HG03103 (cell line): ENCODE data around the gene NR2C2AP.

Experiments used
- ATAC-seq: cut with Tn5 transposase; IDR thresholded peaks from one replicate; pipeline ENCODE4 v1.9.1; 2021; ENCODE audit warnings: low read depth; ENCODE audit not compliant: unreplicated experiment

The NR2C2AP gene

GRCh38 chr19:19215792-19216191, 12.6 kb upstream of the NR2C2AP start:
- ATAC-seq, result no peak

DNA sequence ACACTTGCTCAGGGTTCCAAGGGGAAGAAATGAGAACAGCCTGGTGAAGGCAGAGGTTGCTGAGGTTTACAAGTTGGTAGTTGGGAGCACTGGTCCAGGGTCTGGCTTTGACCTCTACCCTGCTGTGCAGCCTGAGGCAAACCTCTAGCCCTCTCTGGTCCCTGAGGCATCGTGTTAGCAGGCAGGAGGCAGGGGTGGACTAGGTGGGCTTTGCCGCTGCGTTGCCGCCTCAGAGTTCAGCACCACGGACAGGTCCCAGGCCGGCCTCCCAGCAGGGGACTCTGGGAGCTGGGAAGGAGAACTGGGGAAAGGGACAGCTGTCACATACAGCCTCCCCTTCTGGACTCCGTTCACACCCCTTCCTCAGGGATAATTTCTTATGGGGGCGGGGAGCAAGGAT, 11.7 kb upstream of the NR2C2AP start:
- ATAC-seq, result no peak

- no peak for ATAC-seq
These were observed 10.9 kb upstream of the NR2C2AP start for GRCh38 chr19:19214159-19214490.

- no peak for ATAC-seq
These were observed 10.4 kb upstream of the NR2C2AP start for GRCh38 chr19:19213426-19214158.

- no peak for ATAC-seq
These were observed 9.7 kb upstream of the NR2C2AP start for GRCh38 chr19:19212916-19213315.

GRCh38 chr19:19211499-19212420, 8.5 kb upstream of the NR2C2AP start, which contains the start of gene NCAN:
TSS of gene NCAN (plus strand) at chr19:19211958. CDS start at chr19:19216954, 4,996 bp downstream.
- ATAC-seq, result no peak

DNA sequence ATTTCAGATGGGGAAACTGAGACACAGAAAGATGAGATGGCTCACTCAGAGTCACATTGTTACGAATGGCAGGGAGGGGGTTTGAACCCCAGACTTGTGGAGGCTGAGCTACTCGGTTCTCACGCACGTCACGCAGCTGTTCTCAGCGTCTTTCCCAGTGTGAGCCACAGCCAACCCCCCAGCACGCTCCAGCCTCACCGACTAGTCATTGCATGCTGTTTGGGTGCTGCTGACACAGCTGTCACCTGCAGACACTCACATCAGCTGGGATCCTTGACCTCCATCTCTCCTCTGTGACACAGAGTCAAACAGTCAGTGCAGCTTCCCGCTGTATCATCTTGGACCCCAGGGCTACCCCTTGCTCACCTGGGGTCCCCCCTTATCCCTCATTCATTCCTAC, 6.2 kb upstream of the NR2C2AP start:
- no peak for ATAC-seq

DNA sequence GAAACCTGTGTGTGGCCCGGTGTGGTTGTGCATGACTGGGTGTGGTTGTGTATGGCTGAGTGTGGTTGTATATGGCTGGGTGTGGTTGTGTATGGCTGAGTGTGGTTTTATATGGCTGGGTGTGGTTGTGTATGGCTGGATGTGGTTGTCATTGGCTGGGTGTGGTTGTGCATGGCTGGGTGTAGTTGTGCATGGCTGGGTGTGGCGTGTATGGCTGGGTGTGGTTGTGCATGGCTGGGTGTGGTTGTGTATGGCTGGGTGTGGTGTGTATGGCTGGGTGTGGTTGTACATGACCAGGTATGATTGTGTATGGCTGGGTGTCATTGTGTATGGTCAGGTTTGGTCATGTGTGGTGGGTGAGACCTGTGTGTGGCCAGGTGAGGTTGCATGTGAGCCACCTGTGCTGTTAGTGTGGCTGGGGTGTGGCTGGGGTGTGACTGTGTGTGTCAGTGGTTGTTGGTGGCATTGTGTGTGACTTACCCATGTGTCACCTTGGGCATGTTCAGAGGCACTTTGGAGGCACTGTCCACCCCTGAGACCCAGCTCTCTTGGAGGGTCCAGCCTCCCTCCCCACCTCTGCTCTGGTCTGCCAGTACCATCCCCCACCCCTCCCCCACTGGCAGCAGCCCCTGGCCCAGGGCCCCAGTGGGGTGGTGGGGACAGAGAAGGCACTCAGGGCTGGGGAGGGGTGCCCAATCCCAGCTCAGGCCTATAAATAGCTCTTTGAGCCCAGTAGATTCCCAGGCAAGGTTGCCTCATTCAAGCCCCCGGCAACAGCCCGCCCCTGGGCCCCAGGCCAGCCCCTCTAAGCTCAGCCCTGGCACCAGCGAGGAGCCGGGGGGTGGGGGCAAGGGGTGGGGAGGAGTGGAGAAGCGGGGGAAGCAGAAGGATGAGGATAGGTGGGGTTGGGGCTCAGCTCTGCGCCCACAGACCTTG, 4.7 kb upstream of the NR2C2AP start:
- ATAC-seq, result no peak

DNA sequence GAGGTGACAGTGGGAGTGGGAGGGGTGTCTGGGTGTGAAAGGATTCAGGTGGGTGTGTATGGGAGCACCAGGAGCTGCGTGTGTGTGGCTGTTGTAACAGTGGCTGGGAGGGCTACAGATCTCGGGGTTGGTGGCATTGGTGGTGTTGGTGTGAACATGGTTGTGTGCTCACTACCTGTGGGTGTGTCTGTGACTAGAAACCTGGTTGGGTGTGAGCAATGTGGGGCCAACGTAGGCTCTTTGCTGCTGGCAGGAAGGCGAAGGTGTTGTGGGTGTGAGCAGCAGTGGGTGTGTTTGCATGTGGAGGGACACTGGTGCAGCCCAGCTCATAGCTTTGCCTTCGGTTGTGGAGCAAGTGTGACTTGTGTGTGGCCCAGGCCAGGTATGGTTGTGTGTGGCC, 3.7 kb upstream of the NR2C2AP start:
- no peak for ATAC-seq

DNA sequence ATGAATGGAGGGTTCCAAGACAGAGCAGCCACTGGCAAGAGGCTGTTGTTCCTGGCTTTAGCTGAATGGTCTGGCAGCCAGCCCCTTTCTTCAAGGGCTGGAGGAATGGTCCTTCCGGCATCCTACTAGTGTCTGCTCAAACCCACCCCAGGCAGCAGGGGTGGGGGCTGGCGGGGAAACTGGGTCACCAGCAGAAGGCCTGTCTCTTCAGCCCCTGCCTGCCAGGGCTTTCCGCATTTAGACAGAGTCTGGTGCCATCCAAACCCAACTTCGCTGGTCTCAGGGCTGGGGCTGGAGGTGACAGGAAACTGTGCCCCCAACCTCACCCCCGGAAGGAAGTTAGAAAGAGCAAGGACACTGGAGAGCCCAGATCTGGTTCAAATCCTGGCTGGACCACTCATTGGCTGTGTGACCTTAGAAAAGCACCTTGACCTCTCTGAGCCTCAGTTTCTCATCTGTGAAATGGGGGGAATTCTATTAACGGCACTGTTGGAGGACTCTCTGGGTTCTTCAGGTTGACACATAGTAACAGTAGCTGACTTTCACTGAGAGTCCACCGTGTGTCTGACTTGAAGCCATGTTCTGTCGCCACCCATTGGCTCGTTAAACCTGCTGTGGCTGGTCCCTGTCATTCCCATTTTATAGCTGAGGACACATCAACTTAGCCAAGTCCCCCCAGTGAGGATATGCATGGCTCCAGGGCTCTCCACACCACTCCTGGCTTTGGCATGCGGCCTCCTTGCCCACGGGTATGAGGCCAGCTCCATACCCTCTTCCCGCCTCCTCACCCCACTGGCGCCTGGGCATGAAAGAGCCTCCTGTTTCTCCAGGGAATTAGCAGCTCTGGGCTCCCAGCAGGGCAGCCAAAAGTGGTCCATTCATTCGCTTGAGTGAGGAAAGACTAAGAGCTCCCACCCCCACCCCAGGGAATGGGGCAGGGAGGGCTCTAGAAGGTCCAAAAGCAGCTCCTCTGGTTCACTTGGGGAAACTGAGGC, 2.5 kb upstream of the NR2C2AP start:
- ATAC-seq, result no peak

GRCh38 chr19:19204181-19204580, 967 bp upstream of the NR2C2AP start:
- ATAC-seq, result no peak

GRCh38 chr19:19202707-19203011, 555 bp downstream of the NR2C2AP start:
- ATAC-seq, result no peak

DNA sequence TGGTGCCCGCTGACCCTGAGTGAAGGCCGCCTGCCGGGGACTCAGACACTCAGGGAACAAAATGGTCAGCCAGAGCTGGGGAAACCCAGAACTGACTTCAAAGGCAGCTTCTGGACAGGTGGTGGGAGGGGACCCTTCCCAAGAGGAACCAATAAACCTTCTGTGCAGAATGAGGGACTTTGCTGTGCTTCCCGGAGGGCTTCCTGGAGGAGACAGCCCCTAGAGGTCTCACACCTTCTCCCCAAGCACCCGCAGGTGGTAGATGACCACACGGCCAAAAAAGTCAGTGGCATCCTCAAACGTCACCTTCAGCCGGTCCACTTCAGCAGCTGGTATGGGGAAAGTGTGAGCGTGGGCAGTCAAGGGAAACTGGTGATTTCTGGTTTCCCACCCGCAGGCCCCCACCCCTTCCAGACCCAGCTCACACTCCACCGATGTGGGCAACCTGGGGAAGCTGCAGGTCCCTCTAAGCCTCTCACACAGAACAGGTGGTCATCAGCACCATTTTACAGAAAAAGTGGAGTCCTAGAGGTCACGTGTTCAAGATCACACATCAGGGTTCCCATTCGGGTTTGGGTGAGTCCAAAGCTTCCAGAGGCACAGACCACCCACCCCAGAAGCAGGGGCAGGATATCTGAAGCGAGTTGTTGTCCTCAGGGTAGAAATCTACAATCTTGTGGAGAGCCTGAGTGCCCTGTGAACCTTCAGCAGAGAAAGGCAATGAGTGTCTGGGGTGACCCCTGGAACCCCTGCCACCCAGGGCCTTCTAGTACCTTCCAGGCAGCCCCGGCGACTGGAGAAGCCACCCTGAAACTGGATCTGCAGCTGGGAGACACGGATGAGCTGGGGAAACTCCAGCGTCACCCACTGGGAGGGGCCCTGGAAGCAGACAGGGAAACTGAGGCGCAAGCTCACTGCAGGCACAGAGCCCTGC, 1.2 kb downstream of the NR2C2AP start:
- ATAC-seq, result no peak

GRCh38 chr19:19193926-19194325, 9.3 kb downstream of the NR2C2AP start:
- ATAC-seq, result no peak

DNA sequence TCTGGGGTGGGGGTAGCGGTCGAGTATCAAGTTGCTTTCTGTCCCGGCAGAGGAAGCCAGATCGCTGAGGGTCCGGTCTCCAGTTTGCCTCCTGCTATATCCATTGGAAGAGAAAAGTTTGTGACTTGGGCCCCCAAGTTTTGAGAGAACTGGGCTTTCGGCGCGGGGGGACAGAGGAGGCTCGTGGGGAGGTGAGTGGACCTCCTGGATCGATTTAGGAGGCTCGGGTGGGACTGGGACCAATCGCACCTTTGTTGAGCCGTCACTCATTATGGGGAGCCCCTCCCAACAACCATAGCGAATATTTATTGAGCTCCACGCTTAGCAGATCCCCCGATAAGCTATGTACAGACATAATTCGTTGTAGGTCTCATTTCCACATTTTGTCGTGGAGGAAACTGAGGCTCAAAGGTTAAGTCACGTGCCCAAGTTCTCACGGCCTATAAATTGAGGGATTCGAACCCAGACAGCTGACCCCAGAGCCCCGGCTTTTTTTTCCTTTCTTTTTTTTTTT, 10.2 kb downstream of the NR2C2AP start:
- no peak for ATAC-seq

DNA sequence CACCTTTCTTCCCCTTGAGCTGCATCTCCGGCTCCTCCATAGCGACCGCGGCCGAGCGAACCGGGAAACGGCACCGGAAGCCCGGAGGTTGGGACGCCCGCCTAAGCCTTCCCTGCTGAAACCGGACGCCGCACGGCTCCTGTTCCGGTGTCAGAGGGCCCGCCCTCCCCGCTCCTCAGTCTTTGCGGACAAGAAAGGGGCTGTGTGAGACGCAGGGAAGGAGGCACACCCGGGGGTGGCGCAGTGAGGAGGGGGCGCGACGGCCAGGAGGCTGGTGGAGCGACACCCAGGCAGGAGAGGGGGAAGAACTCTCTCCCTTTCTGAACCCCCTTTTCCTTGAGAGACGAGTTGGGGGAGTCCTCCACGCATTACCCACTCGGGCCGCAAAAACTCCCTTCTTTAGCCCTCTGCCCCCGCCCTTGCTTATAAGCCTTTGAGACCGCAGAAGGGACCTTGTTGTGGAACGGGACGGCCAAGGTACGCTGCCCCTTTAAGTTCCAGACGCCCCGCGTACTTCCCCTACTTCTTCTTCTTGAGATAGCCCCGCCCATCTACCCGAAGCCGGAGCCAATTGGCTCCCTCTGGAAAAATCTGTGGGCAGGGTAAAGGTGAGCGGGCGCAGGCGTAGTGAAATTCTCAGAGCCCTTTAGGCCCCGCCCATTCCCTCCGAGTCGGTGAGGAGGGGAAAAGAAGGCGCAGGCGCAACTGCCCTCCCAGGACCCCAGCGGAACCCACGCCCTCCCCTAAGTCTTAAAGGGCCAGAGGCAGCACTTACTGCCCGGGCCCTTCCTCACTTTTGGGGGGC, 10.9 kb downstream of the NR2C2AP start, which contains the start of the genes BORCS8 and RFXANK:
Gene BORCS8 (minus strand): TSS at position 75 of the 805 bp plus-strand sequence. CDS start 35 bp downstream, at position 40.
Gene RFXANK (plus strand): TSS at position 181 of the 805 bp plus-strand sequence. CDS start 1,689 bp downstream, outside the sequence.
- peak; percentile 90 for ATAC-seq

DNA sequence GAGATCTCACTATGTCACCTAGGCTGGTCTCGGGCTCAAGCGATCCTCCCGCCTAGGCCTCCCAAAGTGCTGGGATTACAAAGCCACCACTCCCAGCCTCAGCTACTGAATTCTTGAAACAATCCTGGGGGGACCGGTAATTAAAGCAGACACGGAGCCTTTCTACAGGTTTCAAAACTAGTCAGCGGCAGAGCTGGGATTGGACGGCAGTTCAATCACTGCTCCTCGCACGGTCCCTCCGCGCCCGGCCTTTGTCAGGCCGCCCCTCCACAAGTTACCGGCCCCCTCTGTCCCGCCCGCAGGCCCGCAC, 11.5 kb downstream of the NR2C2AP start:
- no peak for ATAC-seq

DNA sequence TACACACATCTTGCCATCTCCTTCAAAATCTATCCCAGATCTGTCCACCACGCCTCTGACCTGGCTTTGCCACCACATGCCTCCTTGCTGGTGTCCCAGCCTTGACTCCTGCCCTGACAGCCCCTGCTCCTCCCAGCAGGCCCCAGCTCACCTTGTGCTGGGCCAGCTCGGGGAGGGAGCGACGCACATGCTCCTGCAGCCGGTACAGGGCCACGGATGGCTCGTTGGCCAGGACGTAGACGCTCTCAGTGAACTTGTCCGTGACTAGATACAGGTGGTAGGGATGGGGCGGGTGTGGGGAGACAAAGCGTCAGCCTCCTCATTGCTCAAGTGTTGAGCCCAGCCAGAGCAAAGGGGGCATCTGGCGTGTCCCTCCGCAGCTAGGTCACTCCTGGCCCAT, 16.5 kb downstream of the NR2C2AP start:
- ATAC-seq, result no peak
